ENCODE measurements around the gene CABP5.

- TF ChIP-seq MAX (IDR thresholded peaks at IDR 0.05) (no peak), EZH2phosphoT487 (IDR thresholded peaks at IDR 0.05; ENCODE audit: borderline replicate concordance) (no peak), SP1 (IDR thresholded peaks at IDR 0.05; ENCODE audit: low read depth) (no peak), RAD21 (IDR thresholded peaks at IDR 0.05; ENCODE audit: low read depth) (no peak), CTCF (IDR thresholded peaks at IDR 0.05 in 2 of 3, conservative IDR thresholded peaks at IDR 0.05 in 1 of 3; ENCODE audit: borderline replicate concordance in 1 of 3, insufficient read depth in 1 of 3, low read depth in 2 of 3, low read length in 2 of 3) (peak in 2 of 3 experiments; percentile 50 to 60; a peak in 4 of 6 replicates)
Observed at GRCh38 chr19:48006762-48007161, 37.1 kb downstream of the CABP5 start.
